Upper lobe of left lung (tissue), 6 donors: ENCODE results near the gene LRRC8D. TPM values are rescaled to one million over a fixed set of nuclear protein-coding genes. Genes with fewer than 3 reads are reported as not detected.

Experiments
- ATAC-seq, 2 donors: fragments of 200-7000 bp; cut with Tn5 transposase; one replicate each; pipeline ENCODE4 v1.9.1; 2022; ENCODE audit warnings: mild to moderate bottlenecking in 2 of 2, moderate library complexity in 2 of 2; ENCODE audit not compliant: low FRiP score in 2 of 2
- DNase-seq, 2 donors: peaks; one replicate each; pipeline ENCODE4 v3.0.0-alpha.2; 2019 to 2020
- H3K27ac ChIP-seq, 4 donors: fragments of 200-600 bp; sonication (generic); one replicate each; pipeline ENCODE4 v1.5.1; 2016 to 2019
- H3K27me3 ChIP-seq, 4 donors: fragments of 200-600 bp; sonication (generic); one replicate each; pipeline ENCODE4 v1.5.1; 2017 to 2019
- H3K36me3 ChIP-seq, 4 donors: fragments of 200-600 bp; sonication (generic); one replicate each; pipeline ENCODE4 v1.5.1; 2016 to 2019
- H3K4me1 ChIP-seq, 4 donors: fragments of 200-600 bp; sonication (generic); one replicate each; pipeline ENCODE4 v1.5.1; 2018 to 2019
- H3K4me3 ChIP-seq, 4 donors: fragments of 200-600 bp; sonication (generic); one replicate each; pipeline ENCODE4 v1.5.1; 2017 to 2019; ENCODE audit warnings: mild to moderate bottlenecking in 2 of 4, moderate library complexity in 1 of 4
- H3K9me3 ChIP-seq, 4 donors: fragments of 200-600 bp; sonication (generic); one replicate each; pipeline ENCODE4 v1.5.1; 2018 to 2019
- CTCF ChIP-seq, 6 experiments: fragments of 450-650 bp in 4 of 6; fragments of 200-600 bp in 2 of 6; sonication (generic) in 2 of 6; IDR thresholded peaks; one replicate each; pipeline ENCODE4 v1.5.1; 2016 to 2019; ENCODE audit warnings: antibody characterized with exemption in 6 of 6
- EP300 ChIP-seq, 4 donors: sonication (generic); formaldehyde crosslinking; IDR thresholded peaks; one replicate each; pipeline ENCODE4 v1.5.1; 2017; ENCODE audit warnings: antibody characterized with exemption in 4 of 4, control low read depth in 2 of 4
- POLR2A ChIP-seq, 4 donors: fragments of 450-650 bp; IDR thresholded peaks; one replicate each; pipeline ENCODE4 v1.5.1; 2016 to 2017; ENCODE audit warnings: antibody characterized with exemption in 4 of 4, mild to moderate bottlenecking in 2 of 4
- POLR2AphosphoS5 ChIP-seq, 2 donors: sonication (generic); formaldehyde crosslinking; IDR thresholded peaks; one replicate each; pipeline ENCODE4 v1.5.1; 2017; ENCODE audit warnings: antibody characterized with exemption in 2 of 2
- WGBS, 2 donors: methylation state at CpG; one replicate each; pipeline ENCODE4 v1.1.5; 2017 to 2018; 5-methylcytosine and 5-hydroxymethylcytosine counted together
- total RNA-seq, 6 donors: library from RNA; depleted of rRNA in 4 of 6; stranded (reverse); fragments of >200 nt in 4 of 6; gene quantifications; one replicate each; pipeline versions ENCODE4 v1.1.0 to v1.2.1, GENCODE V29; 2016 to 2021
- donor health status: DM: no; HTN: no; CAD: no; lungs with moderate emphysema.
- donor health status: DM: no; HTN: yes; CAD: no; lungs with severe emphysema.

Gene LRRC8D
- total RNA-seq, 6 donors from 2014 or later: 3.7 to 24.0 (median 12.2) TPM

GRCh38 chr1:89908672-89909436, 88.0 kb downstream of the LRRC8D start:
- peak in 1 of 2 donors; percentile 50 for ATAC-seq
- DNase-seq: no peak
- WGBS, 2 donors: 38 to 43% methylated on average over 5 of the region's 5 CpGs
- peak overlapping the region in 2 of 4 donors; percentile 34 to 44 for H3K27ac ChIP-seq
- TF ChIP-seq POLR2AphosphoS5 (IDR thresholded peaks at IDR 0.05): no peak
- no peak for TF ChIP-seq CTCF (IDR thresholded peaks at IDR 0.05)
- no peak for TF ChIP-seq EP300 (IDR thresholded peaks at IDR 0.05)
- no peak for TF ChIP-seq POLR2A (IDR thresholded peaks at IDR 0.05)
- no peaks in the 10 kb centered on the region for H3K36me3 ChIP-seq
- peaks cover 16 to 22% (median 19%) of the 10 kb centered on the region in 4 donors for H3K4me1 ChIP-seq
- H3K9me3 ChIP-seq: no peaks in the 10 kb centered on the region
- H3K27me3 ChIP-seq: no peaks in the 10 kb centered on the region
- H3K4me3 ChIP-seq: no peak overlapping the region

GRCh38 chr1:89910268-89910667, 89.4 kb downstream of the LRRC8D start:
- ATAC-seq (no peak), DNase-seq (no peak)
- H3K9me3 ChIP-seq: no peaks in the 10 kb centered on the region
- H3K36me3 ChIP-seq: no peaks in the 10 kb centered on the region
- peaks cover 11 to 22% (median 19%) of the 10 kb centered on the region in 4 donors for H3K4me1 ChIP-seq
- TF ChIP-seq CTCF (IDR thresholded peaks at IDR 0.05): no peak
- no peak for TF ChIP-seq POLR2AphosphoS5 (IDR thresholded peaks at IDR 0.05)
- TF ChIP-seq POLR2A (IDR thresholded peaks at IDR 0.05): no peak
- no peak for TF ChIP-seq EP300 (IDR thresholded peaks at IDR 0.05)
- H3K27me3 ChIP-seq: no peaks in the 10 kb centered on the region
- H3K27ac ChIP-seq: no peak overlapping the region
- H3K4me3 ChIP-seq: no peak overlapping the region

GRCh38 chr1:89910780-89911179, 89.9 kb downstream of the LRRC8D start:
- no peak for ATAC-seq
- Histone ChIP-seq H3K27me3 (no peaks in the 10 kb centered on the region), H3K4me3 (no peak overlapping the region), H3K9me3 (no peaks in the 10 kb centered on the region), H3K27ac (no peak overlapping the region), H3K36me3 (no peaks in the 10 kb centered on the region), H3K4me1 (peaks cover 11 to 22% (median 19%) of the 10 kb centered on the region in 4 donors)
- WGBS, 2 donors: 62 to 78% methylated on average over 2 of the region's 2 CpGs
- TF ChIP-seq POLR2AphosphoS5 (IDR thresholded peaks at IDR 0.05): no peak
- no peak for TF ChIP-seq POLR2A (IDR thresholded peaks at IDR 0.05)
- TF ChIP-seq EP300 (IDR thresholded peaks at IDR 0.05): no peak
- no peak for TF ChIP-seq CTCF (IDR thresholded peaks at IDR 0.05)
- no peak for DNase-seq

DNA sequence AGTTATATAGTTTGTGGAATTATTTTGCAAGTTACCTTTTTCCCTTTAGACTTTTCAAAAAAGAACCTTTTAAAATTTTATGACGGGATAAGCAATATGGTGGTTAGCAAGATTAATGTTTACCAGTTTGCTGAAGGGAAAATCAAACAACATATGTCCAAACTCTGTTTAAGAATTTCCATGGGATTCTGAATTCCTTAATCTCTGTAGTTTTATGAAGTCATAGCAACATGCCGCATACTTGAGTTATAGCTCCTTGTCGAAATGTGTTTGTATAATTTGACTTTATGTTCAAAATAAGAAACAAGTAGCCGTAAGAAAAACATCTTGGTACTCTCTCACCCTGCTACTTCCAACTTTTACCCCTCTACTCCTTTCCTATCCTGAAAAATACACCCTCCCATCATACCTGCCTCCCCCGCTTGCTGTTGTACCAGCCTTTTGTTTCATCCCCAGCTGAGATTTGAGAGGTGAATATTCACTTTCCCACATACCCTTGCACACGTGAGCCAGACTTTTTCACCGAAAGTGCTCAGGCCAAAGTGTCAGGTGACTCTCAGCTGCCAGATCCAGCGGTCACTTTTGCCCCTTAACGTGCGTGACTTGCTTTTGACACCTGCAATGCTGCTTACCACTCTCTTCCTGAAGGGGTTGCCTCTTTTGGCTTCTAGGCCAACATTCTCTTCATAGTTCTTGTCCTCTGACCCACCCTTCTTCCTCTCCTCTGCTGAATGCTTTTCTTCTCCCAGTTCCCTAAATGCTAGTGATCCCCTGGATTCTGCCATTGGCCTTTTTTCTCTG, 90.6 kb downstream of the LRRC8D start:
- peaks cover 10 to 20% (median 15%) of the 10 kb centered on the region in 4 donors for H3K4me1 ChIP-seq
- 83 to 87% methylated on average over 10 of the region's 10 CpGs for WGBS, 2 donors
- no peaks in the 10 kb centered on the region for H3K9me3 ChIP-seq
- ATAC-seq (no peak), DNase-seq (no peak)
- H3K27ac ChIP-seq: no peak overlapping the region
- H3K27me3 ChIP-seq: no peaks in the 10 kb centered on the region
- H3K4me3 ChIP-seq: no peak overlapping the region
- TF ChIP-seq EP300 (IDR thresholded peaks at IDR 0.05) (no peak), CTCF (IDR thresholded peaks at IDR 0.05) (no peak), POLR2AphosphoS5 (IDR thresholded peaks at IDR 0.05) (no peak), POLR2A (IDR thresholded peaks at IDR 0.05) (no peak)
- H3K36me3 ChIP-seq: no peaks in the 10 kb centered on the region
